Measurements from ENCODE around the gene SPATS2.

Gene SPATS2

DNA sequence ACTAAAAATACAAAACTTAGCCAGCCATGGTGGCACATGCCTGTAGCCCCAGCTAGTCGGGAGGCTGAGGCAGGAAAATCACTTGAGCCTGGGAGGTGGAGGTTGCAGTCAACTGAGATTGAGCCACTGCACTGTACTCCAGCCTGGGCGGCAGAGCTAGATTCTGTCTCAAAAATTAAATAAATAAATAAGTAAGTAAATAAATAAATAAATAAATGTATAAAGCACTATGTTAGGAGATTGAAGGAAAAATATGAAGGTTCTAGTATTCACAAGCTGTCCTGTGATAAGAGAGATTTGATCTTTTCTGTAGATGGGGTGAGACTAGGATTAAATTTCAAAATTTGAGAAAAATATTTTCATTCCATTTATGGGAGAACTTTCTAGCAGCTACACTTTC, 14.9 kb upstream of the SPATS2 start (continued):
- TF ChIP-seq, protein P1, sequence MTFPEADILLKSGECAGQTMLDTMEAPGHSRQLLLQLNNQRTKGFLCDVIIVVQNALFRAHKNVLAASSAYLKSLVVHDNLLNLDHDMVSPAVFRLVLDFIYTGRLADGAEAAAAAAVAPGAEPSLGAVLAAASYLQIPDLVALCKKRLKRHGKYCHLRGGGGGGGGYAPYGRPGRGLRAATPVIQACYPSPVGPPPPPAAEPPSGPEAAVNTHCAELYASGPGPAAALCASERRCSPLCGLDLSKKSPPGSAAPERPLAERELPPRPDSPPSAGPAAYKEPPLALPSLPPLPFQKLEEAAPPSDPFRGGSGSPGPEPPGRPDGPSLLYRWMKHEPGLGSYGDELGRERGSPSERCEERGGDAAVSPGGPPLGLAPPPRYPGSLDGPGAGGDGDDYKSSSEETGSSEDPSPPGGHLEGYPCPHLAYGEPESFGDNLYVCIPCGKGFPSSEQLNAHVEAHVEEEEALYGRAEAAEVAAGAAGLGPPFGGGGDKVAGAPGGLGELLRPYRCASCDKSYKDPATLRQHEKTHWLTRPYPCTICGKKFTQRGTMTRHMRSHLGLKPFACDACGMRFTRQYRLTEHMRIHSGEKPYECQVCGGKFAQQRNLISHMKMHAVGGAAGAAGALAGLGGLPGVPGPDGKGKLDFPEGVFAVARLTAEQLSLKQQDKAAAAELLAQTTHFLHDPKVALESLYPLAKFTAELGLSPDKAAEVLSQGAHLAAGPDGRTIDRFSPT (tag by site-specific recombination; IDR thresholded peaks at IDR 0.05) = no peak
- TF ChIP-seq ZNF174 (tag by site-specific recombination; IDR thresholded peaks at IDR 0.05) = no peak
- TF ChIP-seq, protein P2, sequence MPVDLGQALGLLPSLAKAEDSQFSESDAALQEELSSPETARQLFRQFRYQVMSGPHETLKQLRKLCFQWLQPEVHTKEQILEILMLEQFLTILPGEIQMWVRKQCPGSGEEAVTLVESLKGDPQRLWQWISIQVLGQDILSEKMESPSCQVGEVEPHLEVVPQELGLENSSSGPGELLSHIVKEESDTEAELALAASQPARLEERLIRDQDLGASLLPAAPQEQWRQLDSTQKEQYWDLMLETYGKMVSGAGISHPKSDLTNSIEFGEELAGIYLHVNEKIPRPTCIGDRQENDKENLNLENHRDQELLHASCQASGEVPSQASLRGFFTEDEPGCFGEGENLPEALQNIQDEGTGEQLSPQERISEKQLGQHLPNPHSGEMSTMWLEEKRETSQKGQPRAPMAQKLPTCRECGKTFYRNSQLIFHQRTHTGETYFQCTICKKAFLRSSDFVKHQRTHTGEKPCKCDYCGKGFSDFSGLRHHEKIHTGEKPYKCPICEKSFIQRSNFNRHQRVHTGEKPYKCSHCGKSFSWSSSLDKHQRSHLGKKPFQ (tag by site-specific recombination; IDR thresholded peaks at IDR 0.05) = no peak
- no peak for TF ChIP-seq ZNF514 (tag by site-specific recombination; IDR thresholded peaks at IDR 0.05)
- TF ChIP-seq, protein P3, sequence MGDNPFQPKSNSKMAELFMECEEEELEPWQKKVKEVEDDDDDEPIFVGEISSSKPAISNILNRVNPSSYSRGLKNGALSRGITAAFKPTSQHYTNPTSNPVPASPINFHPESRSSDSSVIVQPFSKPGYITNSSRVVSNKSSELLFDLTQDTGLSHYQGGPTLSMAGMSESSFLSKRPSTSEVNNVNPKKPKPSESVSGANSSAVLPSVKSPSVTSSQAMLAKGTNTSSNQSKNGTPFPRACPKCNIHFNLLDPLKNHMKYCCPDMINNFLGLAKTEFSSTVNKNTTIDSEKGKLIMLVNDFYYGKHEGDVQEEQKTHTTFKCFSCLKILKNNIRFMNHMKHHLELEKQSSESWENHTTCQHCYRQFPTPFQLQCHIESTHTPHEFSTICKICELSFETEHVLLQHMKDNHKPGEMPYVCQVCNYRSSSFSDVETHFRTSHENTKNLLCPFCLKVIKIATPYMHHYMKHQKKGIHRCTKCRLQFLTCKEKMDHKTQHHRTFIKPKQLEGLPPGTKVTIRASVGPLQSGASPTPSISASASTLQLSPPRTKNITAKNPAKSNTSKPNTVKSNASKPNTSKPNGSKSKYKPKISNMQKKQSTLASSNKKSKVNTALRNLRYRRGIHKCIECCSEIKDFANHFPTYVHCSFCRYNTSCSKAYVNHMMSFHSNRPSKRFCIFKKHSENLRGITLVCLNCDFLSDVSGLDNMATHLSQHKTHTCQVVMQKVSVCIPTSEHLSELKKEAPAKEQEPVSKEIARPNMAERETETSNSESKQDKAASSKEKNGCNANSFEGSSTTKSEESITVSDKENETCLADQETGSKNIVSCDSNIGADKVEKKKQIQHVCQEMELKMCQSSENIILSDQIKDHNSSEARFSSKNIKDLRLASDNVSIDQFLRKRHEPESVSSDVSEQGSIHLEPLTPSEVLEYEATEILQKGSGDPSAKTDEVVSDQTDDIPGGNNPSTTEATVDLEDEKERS (tag by site-specific recombination; IDR thresholded peaks at IDR 0.05) = no peak
- TF ChIP-seq ZNF768 (tag by site-specific recombination; IDR thresholded peaks at IDR 0.05) = no peak
- TF ChIP-seq KLF7 (tag by site-specific recombination; IDR thresholded peaks at IDR 0.05; ENCODE audit: borderline replicate concordance) = no peak
- no peak for TF ChIP-seq ZEB2 (tag by site-specific recombination; IDR thresholded peaks at IDR 0.05)
- TF ChIP-seq, protein P4, sequence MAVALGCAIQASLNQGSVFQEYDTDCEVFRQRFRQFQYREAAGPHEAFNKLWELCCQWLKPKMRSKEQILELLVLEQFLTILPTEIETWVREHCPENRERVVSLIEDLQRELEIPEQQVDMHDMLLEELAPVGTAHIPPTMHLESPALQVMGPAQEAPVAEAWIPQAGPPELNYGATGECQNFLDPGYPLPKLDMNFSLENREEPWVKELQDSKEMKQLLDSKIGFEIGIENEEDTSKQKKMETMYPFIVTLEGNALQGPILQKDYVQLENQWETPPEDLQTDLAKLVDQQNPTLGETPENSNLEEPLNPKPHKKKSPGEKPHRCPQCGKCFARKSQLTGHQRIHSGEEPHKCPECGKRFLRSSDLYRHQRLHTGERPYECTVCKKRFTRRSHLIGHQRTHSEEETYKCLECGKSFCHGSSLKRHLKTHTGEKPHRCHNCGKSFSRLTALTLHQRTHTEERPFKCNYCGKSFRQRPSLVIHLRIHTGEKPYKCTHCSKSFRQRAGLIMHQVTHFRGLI (tag by site-specific recombination; IDR thresholded peaks at IDR 0.05) = no peak
- TF ChIP-seq RBAK (tag by site-specific recombination; IDR thresholded peaks at IDR 0.05) = peak; percentile 62; the same call in 1 of the 2 replicates
- peak; percentile 75 for TF ChIP-seq ZNF140 (tag by site-specific recombination; IDR thresholded peaks at IDR 0.05)
- TF ChIP-seq, protein P5, sequence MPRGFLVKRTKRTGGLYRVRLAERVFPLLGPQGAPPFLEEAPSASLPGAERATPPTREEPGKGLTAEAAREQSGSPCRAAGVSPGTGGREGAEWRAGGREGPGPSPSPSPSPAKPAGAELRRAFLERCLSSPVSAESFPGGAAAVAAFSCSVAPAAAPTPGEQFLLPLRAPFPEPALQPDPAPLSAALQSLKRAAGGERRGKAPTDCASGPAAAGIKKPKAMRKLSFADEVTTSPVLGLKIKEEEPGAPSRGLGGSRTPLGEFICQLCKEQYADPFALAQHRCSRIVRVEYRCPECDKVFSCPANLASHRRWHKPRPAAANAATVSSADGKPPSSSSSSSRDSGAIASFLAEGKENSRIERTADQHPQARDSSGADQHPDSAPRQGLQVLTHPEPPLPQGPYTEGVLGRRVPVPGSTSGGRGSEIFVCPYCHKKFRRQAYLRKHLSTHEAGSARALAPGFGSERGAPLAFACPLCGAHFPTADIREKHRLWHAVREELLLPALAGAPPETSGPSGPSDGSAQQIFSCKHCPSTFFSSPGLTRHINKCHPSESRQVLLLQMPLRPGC (tag by site-specific recombination; IDR thresholded peaks at IDR 0.05) = no peak
- TF ChIP-seq ZNF184 (tag by site-specific recombination; IDR thresholded peaks at IDR 0.05) = no peak
- TF ChIP-seq ZNF302 (tag by site-specific recombination; IDR thresholded peaks at IDR 0.05; ENCODE audit: low read depth) = no peak
- TF ChIP-seq, protein P6, sequence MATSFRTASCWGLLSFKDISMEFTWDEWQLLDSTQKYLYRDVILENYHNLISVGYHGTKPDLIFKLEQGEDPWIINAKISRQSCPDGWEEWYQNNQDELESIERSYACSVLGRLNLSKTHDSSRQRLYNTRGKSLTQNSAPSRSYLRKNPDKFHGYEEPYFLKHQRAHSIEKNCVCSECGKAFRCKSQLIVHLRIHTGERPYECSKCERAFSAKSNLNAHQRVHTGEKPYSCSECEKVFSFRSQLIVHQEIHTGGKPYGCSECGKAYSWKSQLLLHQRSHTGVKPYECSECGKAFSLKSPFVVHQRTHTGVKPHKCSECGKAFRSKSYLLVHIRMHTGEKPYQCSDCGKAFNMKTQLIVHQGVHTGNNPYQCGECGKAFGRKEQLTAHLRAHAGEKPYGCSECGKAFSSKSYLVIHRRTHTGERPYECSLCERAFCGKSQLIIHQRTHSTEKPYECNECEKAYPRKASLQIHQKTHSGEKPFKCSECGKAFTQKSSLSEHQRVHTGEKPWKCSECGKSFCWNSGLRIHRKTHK (tag by site-specific recombination; IDR thresholded peaks at IDR 0.05) = no peak
- no peak for TF ChIP-seq ZNF121 (tag by site-specific recombination; IDR thresholded peaks at IDR 0.05)
- TF ChIP-seq ZBTB21 (tag by site-specific recombination; IDR thresholded peaks at IDR 0.05) = peak; percentile 35; the same call in 1 of the 2 replicates
- TF ChIP-seq MYNN (tag by site-specific recombination; IDR thresholded peaks at IDR 0.05; ENCODE audit: borderline replicate concordance) = peak; percentile 31; the same call in 1 of the 2 replicates
- TF ChIP-seq ZNF221 (tag by site-specific recombination; IDR thresholded peaks at IDR 0.05; ENCODE audit: borderline replicate concordance) = no peak
- TF ChIP-seq ZNF473 (tag by site-specific recombination; IDR thresholded peaks at IDR 0.05) = no peak
- TF ChIP-seq ZFHX2 (tag by site-specific recombination; conservative IDR thresholded peaks at IDR 0.05) = no peak
- TF ChIP-seq ZSCAN30 (tag by site-specific recombination; IDR thresholded peaks at IDR 0.05) = no peak
- TF ChIP-seq PRDM4 (tag by site-specific recombination; IDR thresholded peaks at IDR 0.05) = no peak
